Keratinocyte (primary cell): Measurements from ENCODE around the gene RANBP3.

Source experiments
- EZH2 ChIP-seq: IDR thresholded peaks from one replicate; pipeline ENCODE4 v1.6.1; 2012; ENCODE audit warnings: inconsistent platforms, mild to moderate bottlenecking, low read length, moderate library complexity
- TF ChIP-seq, protein P1 (sequence below), 3 experiments: IDR thresholded peaks in 1 of 3; conservative IDR thresholded peaks in 1 of 3; optimal IDR thresholded peaks in 1 of 3; 2 replicates in 2 of 3; 3 replicates in 1 of 3; pipeline versions ENCODE3 to v1.5.1; 2011; ENCODE audit warnings: low read length in 3 of 3, mild to moderate bottlenecking in 3 of 3, moderate library complexity in 2 of 3, control low read depth in 1 of 3, inconsistent platforms in 1 of 3; ENCODE audit not compliant: insufficient read depth in 2 of 3; ENCODE audit errors: extremely low read depth in 1 of 3

DNA sequence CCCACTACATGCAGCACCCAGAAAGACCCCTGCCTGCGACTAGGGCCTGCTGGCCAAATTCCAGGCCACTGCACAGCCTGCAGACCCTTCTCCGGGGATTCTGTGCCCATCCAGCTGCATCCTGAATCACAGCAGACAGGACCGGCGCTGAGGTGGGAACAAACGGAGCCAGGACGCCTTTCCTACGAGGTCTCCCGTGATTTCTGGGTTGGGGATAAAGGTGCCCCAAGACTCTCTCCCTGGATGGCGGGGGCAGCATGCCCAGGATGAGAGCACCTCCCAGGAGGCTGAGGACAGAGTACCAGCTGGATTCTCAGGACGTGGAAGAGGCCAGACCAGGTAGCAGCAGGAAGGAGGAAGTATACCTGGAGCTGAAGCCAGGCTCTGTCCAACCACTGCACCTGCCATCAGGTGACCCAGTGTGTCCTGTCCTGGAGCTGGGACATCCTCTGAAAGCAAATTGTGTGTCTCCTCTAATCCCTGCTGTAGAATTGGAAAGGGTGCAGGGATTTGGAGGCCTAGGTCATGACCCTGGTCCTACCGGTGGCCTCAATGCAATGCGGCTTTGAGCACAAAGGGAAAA is 104.2 kb downstream of the RANBP3 start:
- TF ChIP-seq, protein P1, sequence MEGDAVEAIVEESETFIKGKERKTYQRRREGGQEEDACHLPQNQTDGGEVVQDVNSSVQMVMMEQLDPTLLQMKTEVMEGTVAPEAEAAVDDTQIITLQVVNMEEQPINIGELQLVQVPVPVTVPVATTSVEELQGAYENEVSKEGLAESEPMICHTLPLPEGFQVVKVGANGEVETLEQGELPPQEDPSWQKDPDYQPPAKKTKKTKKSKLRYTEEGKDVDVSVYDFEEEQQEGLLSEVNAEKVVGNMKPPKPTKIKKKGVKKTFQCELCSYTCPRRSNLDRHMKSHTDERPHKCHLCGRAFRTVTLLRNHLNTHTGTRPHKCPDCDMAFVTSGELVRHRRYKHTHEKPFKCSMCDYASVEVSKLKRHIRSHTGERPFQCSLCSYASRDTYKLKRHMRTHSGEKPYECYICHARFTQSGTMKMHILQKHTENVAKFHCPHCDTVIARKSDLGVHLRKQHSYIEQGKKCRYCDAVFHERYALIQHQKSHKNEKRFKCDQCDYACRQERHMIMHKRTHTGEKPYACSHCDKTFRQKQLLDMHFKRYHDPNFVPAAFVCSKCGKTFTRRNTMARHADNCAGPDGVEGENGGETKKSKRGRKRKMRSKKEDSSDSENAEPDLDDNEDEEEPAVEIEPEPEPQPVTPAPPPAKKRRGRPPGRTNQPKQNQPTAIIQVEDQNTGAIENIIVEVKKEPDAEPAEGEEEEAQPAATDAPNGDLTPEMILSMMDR (optimal IDR thresholded peaks at IDR 0.05 in 1 of 3, IDR thresholded peaks at IDR 0.05 in 1 of 3, conservative IDR thresholded peaks at IDR 0.05 in 1 of 3; ENCODE audit: extremely low read depth in 1 of 3, insufficient read depth in 2 of 3, low read length in 3 of 3), result no peak
- TF ChIP-seq EZH2, result no peak
